ENCODE results near the gene MYMK. TPM values are rescaled to one million over a fixed set of nuclear protein-coding genes. Genes with fewer than 3 reads are reported as not detected.

The MYMK gene
- total and polyA plus RNA-seq, 2 of the 13 experiments (the other 11 are each of a cell fraction or from before 2014, with no cell fraction given), result not detected

GRCh38 chr9:133475292-133476012 lies 49.3 kb downstream of the MYMK start (continued):
- TF ChIP-seq, protein P1, sequence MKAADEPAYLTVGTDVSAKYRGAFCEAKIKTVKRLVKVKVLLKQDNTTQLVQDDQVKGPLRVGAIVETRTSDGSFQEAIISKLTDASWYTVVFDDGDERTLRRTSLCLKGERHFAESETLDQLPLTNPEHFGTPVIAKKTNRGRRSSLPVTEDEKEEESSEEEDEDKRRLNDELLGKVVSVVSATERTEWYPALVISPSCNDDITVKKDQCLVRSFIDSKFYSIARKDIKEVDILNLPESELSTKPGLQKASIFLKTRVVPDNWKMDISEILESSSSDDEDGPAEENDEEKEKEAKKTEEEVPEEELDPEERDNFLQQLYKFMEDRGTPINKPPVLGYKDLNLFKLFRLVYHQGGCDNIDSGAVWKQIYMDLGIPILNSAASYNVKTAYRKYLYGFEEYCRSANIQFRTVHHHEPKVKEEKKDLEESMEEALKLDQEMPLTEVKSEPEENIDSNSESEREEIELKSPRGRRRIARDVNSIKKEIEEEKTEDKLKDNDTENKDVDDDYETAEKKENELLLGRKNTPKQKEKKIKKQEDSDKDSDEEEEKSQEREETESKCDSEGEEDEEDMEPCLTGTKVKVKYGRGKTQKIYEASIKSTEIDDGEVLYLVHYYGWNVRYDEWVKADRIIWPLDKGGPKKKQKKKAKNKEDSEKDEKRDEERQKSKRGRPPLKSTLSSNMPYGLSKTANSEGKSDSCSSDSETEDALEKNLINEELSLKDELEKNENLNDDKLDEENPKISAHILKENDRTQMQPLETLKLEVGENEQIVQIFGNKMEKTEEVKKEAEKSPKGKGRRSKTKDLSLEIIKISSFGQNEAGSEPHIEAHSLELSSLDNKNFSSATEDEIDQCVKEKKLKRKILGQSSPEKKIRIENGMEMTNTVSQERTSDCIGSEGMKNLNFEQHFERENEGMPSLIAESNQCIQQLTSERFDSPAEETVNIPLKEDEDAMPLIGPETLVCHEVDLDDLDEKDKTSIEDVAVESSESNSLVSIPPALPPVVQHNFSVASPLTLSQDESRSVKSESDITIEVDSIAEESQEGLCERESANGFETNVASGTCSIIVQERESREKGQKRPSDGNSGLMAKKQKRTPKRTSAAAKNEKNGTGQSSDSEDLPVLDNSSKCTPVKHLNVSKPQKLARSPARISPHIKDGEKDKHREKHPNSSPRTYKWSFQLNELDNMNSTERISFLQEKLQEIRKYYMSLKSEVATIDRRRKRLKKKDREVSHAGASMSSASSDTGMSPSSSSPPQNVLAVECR (CRISPR knock-in tag; IDR thresholded peaks at IDR 0.05; ENCODE audit: borderline replicate concordance), result no peak
- no peak for TF ChIP-seq HNF4A (CRISPR knock-in tag; IDR thresholded peaks at IDR 0.05)
- no peak for TF ChIP-seq ZNF121 (CRISPR knock-in tag; IDR thresholded peaks at IDR 0.05)

GRCh38 chr9:133474853-133475252 lies 49.9 kb downstream of the MYMK start:
- ATAC-seq (no peak), FAIRE-seq (no peak), DNase-seq (ENCODE audit: low spot score) (no peak)
- H3K79me2 ChIP-seq (ENCODE audit: insufficient read depth, low read length), result no peaks in the 10 kb centered on the region
- peaks cover 0 to 6% of the 10 kb centered on the region in 2 experiments; a peak in 3 of 5 replicates for H3K27me3 ChIP-seq (ENCODE audit: control insufficient read depth in 1 of 2, insufficient read depth in 2 of 2, low read length in 2 of 2)
- intact Hi-C loops (cut with micrococcal nuclease; ENCODE audit: unreplicated experiment), result no loop called here
- H3K4me2 ChIP-seq (ENCODE audit: low read depth, low read length), result no peak overlapping the region
- peaks cover 32% of the 10 kb centered on the region for H3K4me1 ChIP-seq (ENCODE audit: insufficient read depth, low read length)
- POLR2A ChIA-PET, result no interaction called here
- 0 out of 5 replicates have a peak, but pooled peaks cover 0 to 3% of the 10 kb centered on the region in 2 experiments for H3K36me3 ChIP-seq (replicated peaks in 1 of 2; ENCODE audit: control insufficient read depth in 1 of 2, insufficient read depth in 2 of 2, low read length in 2 of 2)
- H3K4me3 ChIP-seq (replicated peaks in 1 of 3; ENCODE audit: insufficient read depth in 1 of 3, low read depth in 2 of 3, low read length in 3 of 3), result no peak overlapping the region
- TF ChIP-seq AGO2 (optimal IDR thresholded peaks at IDR 0.05; ENCODE audit: low read depth, low read length) (peak; percentile 45), MAFF (IDR thresholded peaks at IDR 0.05; ENCODE audit: low read depth, low read length) (no peak), RBFOX2 (IDR thresholded peaks at IDR 0.05; ENCODE audit: low read depth, low read length) (0 out of 2 replicates have a peak, but pooled peaks have one; percentile 16)
- 95% methylated on average over 8 of the region's 20 CpGs for WGBS (ENCODE audit: low lambda C conversion rate)
- CTCF ChIA-PET (ENCODE audit: low intra/inter-chr PET ratio, low total read pairs), result no interaction called here
- H3K27ac ChIP-seq (ENCODE audit: extremely low read length, insufficient read depth, low read length), result no peak overlapping the region
- in situ Hi-C loops (cut with HindIII; ENCODE audit: extremely low pct_ligation_motif_present, low pct_unique_long_range_greater_than_20kb), result no loop called here
- H3K9ac ChIP-seq (ENCODE audit: insufficient read depth, low read depth, low read length), result no peak overlapping the region
- no TSS peak for BruUV-seq (replicated peaks)
- H2AFZ ChIP-seq (ENCODE audit: low read length), result no peak overlapping the region
- H4K20me1 ChIP-seq (ENCODE audit: insufficient read depth, low read length), result 0 out of 2 replicates have a peak, but pooled peaks cover 2% of the 10 kb centered on the region
- H3K9me3 ChIP-seq (ENCODE audit: low read length), result no peaks in the 10 kb centered on the region
